Measurements from ENCODE around the gene OR52E2.
"Not testable (repeated sequence)": the region's sequence is repeated elsewhere in the genome, so short reads cannot be mapped to it uniquely, and the experiment has no call there.

DNA sequence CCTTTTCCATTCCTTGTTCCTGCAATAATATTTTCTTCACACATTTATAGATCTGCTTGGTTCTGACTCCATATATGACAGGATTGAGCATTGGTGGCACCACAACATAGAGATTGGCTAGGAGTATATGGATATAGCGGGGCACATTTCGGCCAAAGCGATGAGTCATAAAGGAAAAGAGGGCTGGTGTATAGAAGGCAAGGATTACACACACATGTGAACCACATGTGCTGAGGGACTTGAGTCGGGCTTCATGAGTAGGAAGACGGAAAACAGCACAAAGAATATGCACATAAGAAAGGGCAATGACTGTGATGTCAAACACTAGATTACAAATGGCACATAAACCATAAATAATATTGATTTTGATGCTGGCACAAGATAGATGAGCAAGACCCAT is 748 bp downstream of the OR52E2 start:
- TF ChIP-seq CTCF (optimal IDR thresholded peaks at IDR 0.05 in 1 of 3, IDR thresholded peaks at IDR 0.05 in 1 of 3, conservative IDR thresholded peaks at IDR 0.05 in 1 of 3; ENCODE audit: extremely low read depth in 1 of 3, insufficient read depth in 2 of 3, low read length in 3 of 3); EZH2 (IDR thresholded peaks at IDR 0.05; ENCODE audit: low read length): not testable (repeated sequence)

Measured in keratinocyte (primary cell).